HG02840 (cell line): Measurements from ENCODE around the gene LRFN3.
"Not testable (repeated sequence)": the region's sequence is repeated elsewhere in the genome, so short reads cannot be mapped to it uniquely, and the experiment has no call there.

Experiments
- ATAC-seq: cut with Tn5 transposase; IDR thresholded peaks from one replicate; pipeline ENCODE4 v1.9.1; 2021; ENCODE audit warnings: mild to moderate bottlenecking, moderate library complexity, moderate number of reproducible peaks; ENCODE audit not compliant: unreplicated experiment, low FRiP score

LRFN3 gene

GRCh38 chr19:35937345-35938281 is 1.4 kb downstream of the LRFN3 start:
- ATAC-seq = no peak

- ATAC-seq = no peak
Observed at GRCh38 chr19:35938282-35939224, 2.4 kb downstream of the LRFN3 start.

- ATAC-seq = no peak
Observed at GRCh38 chr19:35939307-35940077, 3.3 kb downstream of the LRFN3 start.

- no peak for ATAC-seq
Observed at GRCh38 chr19:35940078-35940775, 4.1 kb downstream of the LRFN3 start.

GRCh38 chr19:35940839-35941238 is 4.7 kb downstream of the LRFN3 start:
- no peak for ATAC-seq

GRCh38 chr19:35942235-35942634 is 6.1 kb downstream of the LRFN3 start:
- no peak for ATAC-seq

GRCh38 chr19:35943321-35944301 is 7.4 kb downstream of the LRFN3 start:
- no peak for ATAC-seq

GRCh38 chr19:35944556-35944955 is 8.4 kb downstream of the LRFN3 start:
- no peak for ATAC-seq

- no peak for ATAC-seq
Observed at GRCh38 chr19:35945121-35945790, 9.1 kb downstream of the LRFN3 start.

GRCh38 chr19:35946203-35946602 is 10.0 kb downstream of the LRFN3 start:
- no peak for ATAC-seq

- ATAC-seq = no peak
Observed at GRCh38 chr19:35949131-35949530, 13.0 kb downstream of the LRFN3 start.

- no peak for ATAC-seq
Observed at GRCh38 chr19:35955881-35956634, 19.9 kb downstream of the LRFN3 start.

GRCh38 chr19:35957411-35957810 is 21.2 kb downstream of the LRFN3 start:
- ATAC-seq = not testable (repeated sequence)

- no peak for ATAC-seq
Observed at GRCh38 chr19:35958660-35959039, 22.5 kb downstream of the LRFN3 start.

- ATAC-seq = no peak
Observed at GRCh38 chr19:35959040-35959967, 23.1 kb downstream of the LRFN3 start.

- no peak for ATAC-seq
Observed at GRCh38 chr19:35959968-35960320, 23.8 kb downstream of the LRFN3 start.
